Measurements from ENCODE around the gene FNDC1.
"Not testable (repeated sequence)": the region's sequence is repeated elsewhere in the genome, so short reads cannot be mapped to it uniquely, and the experiment has no call there.

FNDC1 gene

GRCh38 chr6:159169193-159169555 lies at the start of gene FNDC1:
FNDC1 (plus strand) TSS chr6:159169400; CDS start chr6:159169597, 197 bp downstream.
- DNase-seq (ENCODE audit: low spot score) = peak; percentile 58

GRCh38 chr6:159119791-159120190 lies 49.4 kb upstream of the FNDC1 start:
- no peak for DNase-seq (ENCODE audit: low spot score)

GRCh38 chr6:159121486-159121885 lies 47.7 kb upstream of the FNDC1 start:
- DNase-seq (ENCODE audit: low spot score) = no peak

- no peak for DNase-seq (ENCODE audit: low spot score)
Measured at GRCh38 chr6:159122453-159122852, 46.7 kb upstream of the FNDC1 start.

GRCh38 chr6:159123831-159124230 lies 45.4 kb upstream of the FNDC1 start:
- not testable (repeated sequence) for DNase-seq (ENCODE audit: low spot score)

- DNase-seq (ENCODE audit: low spot score) = no peak
Measured at GRCh38 chr6:159125014-159125609, 44.1 kb upstream of the FNDC1 start.

- no peak for DNase-seq (ENCODE audit: low spot score)
Measured at GRCh38 chr6:159125951-159126352, 43.2 kb upstream of the FNDC1 start.

GRCh38 chr6:159126590-159126989 lies 42.6 kb upstream of the FNDC1 start:
- DNase-seq (ENCODE audit: low spot score) = no peak

GRCh38 chr6:159127701-159128100 lies 41.5 kb upstream of the FNDC1 start:
- DNase-seq (ENCODE audit: low spot score) = no peak

- no peak for DNase-seq (ENCODE audit: low spot score)
Measured at GRCh38 chr6:159128978-159129377, 40.2 kb upstream of the FNDC1 start.

- no peak for DNase-seq (ENCODE audit: low spot score)
Measured at GRCh38 chr6:159130846-159131245, 38.4 kb upstream of the FNDC1 start.

- DNase-seq (ENCODE audit: low spot score) = no peak
Measured at GRCh38 chr6:159131709-159132108, 37.5 kb upstream of the FNDC1 start.

GRCh38 chr6:159132664-159133063 lies 36.5 kb upstream of the FNDC1 start:
- no peak for DNase-seq (ENCODE audit: low spot score)

GRCh38 chr6:159134701-159135364 lies 34.4 kb upstream of the FNDC1 start:
- DNase-seq (ENCODE audit: low spot score) = peak; percentile 42

GRCh38 chr6:159137676-159138075 lies 31.5 kb upstream of the FNDC1 start:
- no peak for DNase-seq (ENCODE audit: low spot score)

GRCh38 chr6:159142531-159142930 lies 26.7 kb upstream of the FNDC1 start:
- DNase-seq (ENCODE audit: low spot score) = no peak

GRCh38 chr6:159148641-159149040 lies 20.6 kb upstream of the FNDC1 start:
- DNase-seq (ENCODE audit: low spot score) = no peak

- no peak for DNase-seq (ENCODE audit: low spot score)
Measured at GRCh38 chr6:159149641-159150040, 19.6 kb upstream of the FNDC1 start.

- no peak for DNase-seq (ENCODE audit: low spot score)
Measured at GRCh38 chr6:159151266-159151855, 17.8 kb upstream of the FNDC1 start.

GRCh38 chr6:159152041-159152440 lies 17.2 kb upstream of the FNDC1 start:
- no peak for DNase-seq (ENCODE audit: low spot score)

GRCh38 chr6:159152782-159153181 lies 16.4 kb upstream of the FNDC1 start:
- no peak for DNase-seq (ENCODE audit: low spot score)

- no peak for DNase-seq (ENCODE audit: low spot score)
Measured at GRCh38 chr6:159155679-159156078, 13.5 kb upstream of the FNDC1 start.

GRCh38 chr6:159156089-159156488 lies 13.1 kb upstream of the FNDC1 start:
- DNase-seq (ENCODE audit: low spot score) = no peak

GRCh38 chr6:159157431-159157830 lies 11.8 kb upstream of the FNDC1 start:
- no peak for DNase-seq (ENCODE audit: low spot score)
